Measurements from ENCODE around the gene C9orf50.

The C9orf50 gene

DNA sequence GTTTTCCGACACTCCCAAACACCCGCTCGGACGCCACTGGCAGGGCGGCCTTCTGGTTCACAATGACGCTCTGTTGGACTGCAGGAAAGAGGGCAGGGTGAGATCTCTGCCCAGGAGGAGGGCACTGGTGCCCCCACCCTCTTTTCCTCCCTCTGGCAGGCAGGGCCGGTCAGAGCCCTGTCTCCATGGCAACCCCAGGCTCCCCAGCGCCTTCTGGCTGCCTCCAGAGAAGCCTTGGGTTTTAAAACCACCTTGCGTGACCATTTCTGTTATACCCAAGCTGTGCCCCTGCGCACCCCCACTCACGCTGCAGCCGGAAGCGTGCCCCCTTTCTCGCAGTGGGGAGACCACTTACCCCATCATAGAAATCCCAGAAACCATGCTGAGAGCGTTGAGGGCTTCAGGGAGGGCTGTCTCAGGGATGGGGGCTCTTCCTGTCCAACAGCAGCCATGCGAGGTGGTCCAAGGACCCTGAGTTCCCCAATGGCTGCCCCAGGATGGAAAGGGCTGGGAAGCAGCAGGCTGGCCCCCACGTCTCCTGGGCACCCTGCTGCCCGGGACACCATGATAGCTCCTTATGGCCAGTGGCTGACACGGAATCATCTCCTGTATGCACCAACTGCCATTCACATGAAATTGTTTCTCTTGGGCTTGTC lies 7.3 kb downstream of the C9orf50 start:
- no peak for TF ChIP-seq ZFX (IDR thresholded peaks at IDR 0.05)
- TF ChIP-seq, protein P1, sequence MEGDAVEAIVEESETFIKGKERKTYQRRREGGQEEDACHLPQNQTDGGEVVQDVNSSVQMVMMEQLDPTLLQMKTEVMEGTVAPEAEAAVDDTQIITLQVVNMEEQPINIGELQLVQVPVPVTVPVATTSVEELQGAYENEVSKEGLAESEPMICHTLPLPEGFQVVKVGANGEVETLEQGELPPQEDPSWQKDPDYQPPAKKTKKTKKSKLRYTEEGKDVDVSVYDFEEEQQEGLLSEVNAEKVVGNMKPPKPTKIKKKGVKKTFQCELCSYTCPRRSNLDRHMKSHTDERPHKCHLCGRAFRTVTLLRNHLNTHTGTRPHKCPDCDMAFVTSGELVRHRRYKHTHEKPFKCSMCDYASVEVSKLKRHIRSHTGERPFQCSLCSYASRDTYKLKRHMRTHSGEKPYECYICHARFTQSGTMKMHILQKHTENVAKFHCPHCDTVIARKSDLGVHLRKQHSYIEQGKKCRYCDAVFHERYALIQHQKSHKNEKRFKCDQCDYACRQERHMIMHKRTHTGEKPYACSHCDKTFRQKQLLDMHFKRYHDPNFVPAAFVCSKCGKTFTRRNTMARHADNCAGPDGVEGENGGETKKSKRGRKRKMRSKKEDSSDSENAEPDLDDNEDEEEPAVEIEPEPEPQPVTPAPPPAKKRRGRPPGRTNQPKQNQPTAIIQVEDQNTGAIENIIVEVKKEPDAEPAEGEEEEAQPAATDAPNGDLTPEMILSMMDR (conservative IDR thresholded peaks at IDR 0.05), result no peak
- no peak overlapping the region for H3K27ac ChIP-seq

- H3K27ac ChIP-seq, result no peak overlapping the region
- TF ChIP-seq, protein P1 (conservative IDR thresholded peaks at IDR 0.05), result no peak
- TF ChIP-seq ZFX (IDR thresholded peaks at IDR 0.05), result no peak
Measured at GRCh38 chr9:129612815-129613519, 7.9 kb downstream of the C9orf50 start.

DNA sequence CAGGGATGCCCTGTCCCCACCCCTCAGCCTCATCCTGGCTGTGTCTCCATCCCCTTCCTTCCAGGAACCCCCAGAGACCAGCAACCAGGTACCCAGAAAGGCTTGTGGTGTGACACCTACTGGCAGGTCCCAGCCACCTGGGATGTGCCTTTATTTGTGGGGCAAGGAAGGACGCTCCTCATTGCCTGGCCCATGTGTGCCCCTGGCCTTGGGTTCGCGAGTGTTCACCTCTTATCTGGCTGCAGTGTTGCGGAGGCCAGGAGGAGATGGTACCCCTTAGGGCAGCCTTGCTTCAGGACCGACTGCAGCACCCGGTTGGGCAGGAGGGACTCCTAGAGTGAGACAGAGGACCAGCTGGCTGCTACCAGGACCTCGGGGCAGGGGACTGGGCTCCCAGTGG lies 8.8 kb downstream of the C9orf50 start:
- TF ChIP-seq, protein P1 (conservative IDR thresholded peaks at IDR 0.05), result no peak
- TF ChIP-seq ZFX (IDR thresholded peaks at IDR 0.05), result no peak
- no peak overlapping the region for H3K27ac ChIP-seq

DNA sequence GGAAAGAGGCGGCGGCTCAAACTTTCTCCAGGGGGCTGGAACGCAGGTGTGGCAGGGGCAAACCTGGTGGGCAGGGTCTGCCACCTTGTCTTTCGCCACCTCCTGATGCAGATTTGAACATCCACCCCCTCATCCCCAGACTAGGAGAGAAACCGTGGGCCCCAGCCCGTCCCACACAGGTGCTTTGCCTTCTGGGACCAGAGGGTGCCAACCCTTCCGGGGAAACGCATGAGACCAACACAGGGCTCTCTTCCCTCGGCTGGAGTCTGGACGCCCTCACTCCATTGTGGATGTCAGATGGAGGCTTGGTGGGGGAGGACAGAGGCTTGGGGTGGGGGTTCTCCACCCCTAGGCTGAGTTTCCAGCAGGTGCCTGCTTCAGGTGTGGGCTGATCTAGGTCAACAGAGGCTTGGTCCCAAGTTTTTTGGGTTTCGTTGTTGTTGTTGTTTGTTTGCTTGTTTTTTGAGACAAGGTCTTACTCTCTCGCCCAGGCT lies 9.5 kb downstream of the C9orf50 start:
- peak overlapping the region; percentile 77 for H3K27ac ChIP-seq
- TF ChIP-seq, protein P1 (conservative IDR thresholded peaks at IDR 0.05), result no peak; the same call in 1 of the 2 replicates
- no peak for TF ChIP-seq ZFX (IDR thresholded peaks at IDR 0.05)

DNA sequence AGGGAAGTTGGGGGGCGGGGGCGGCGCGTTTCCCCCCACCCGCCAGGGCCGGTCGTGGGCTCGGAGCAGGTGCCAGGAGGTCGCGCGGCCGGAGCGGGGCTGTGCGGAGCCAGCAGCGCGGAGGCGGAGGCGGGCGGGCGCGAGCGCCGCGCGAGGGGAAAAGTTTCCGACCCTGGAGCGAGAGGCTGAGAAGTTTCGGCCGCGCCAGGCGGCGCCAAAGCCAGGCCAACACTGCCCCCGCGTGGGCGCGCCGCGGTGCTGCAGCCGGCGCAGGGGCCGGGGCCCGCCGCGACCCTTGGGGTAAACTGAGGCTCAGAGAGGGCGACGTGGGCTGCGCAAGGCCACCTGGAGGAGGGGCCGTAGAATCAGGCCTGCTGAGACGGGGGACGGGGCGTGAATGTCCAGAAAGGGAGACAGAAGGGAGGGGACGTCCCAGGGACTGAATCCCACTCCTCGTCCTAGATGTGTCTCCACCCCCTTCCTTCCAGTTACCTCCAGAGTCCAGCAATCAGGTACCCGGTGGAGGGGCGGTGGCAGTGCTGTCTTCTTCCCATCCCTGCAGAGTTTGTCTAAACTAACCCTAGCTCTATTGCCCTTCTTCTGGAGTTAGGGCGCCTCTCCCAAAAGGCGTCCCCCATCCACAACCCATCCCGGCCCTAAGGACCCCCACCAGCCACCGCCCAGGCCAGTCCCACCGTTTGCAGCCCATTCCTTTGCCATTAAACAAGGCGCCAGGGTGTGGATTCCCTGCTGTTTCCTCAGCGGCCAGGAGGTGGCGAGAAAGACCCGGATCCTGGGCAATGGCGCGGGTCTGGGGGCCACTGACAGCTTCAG lies 10.2 kb downstream of the C9orf50 start:
- peak overlapping the region; percentile 77 for H3K27ac ChIP-seq
- TF ChIP-seq, protein P1 (conservative IDR thresholded peaks at IDR 0.05), result peak; percentile 97
- TF ChIP-seq ZFX (IDR thresholded peaks at IDR 0.05), result no peak

DNA sequence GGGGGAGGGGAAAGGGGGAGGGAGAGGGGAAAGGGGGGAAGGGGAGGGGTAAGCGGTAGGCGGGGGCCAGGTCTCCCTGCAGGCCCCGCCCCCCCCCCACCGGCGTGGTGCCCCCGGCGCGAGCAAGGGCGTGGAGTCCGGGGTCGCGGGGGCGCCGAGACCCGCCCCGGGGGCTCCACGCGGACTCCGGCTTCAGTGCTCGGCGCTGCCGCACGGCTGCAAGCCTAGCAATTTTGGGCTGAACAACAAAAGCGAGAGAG lies 10.8 kb downstream of the C9orf50 start:
- peak overlapping the region; percentile 77 for H3K27ac ChIP-seq
- TF ChIP-seq ZFX (IDR thresholded peaks at IDR 0.05), result no peak

GRCh38 chr9:129609486-129610212 lies 11.3 kb downstream of the C9orf50 start:
- no peak for TF ChIP-seq ZFX (IDR thresholded peaks at IDR 0.05)
- TF ChIP-seq, protein P1 (conservative IDR thresholded peaks at IDR 0.05), result no peak
- peak overlapping the region; percentile 77 for H3K27ac ChIP-seq

All from C4-2B (cell line).